Endothelial cell (in vitro differentiated cells): ENCODE data around the gene NHS. TPM values are rescaled to one million over a fixed set of nuclear protein-coding genes. Genes with fewer than 3 reads are reported as not detected.

Source experiments
- DNase-seq: peaks from one replicate; pipeline ENCODE4 v3.0.0; 2021; ENCODE audit warnings: low spot score
- H3K27ac Mint-ChIP-seq: one replicate; pipeline ENCODE4 v1.8.0; 2021; ENCODE audit warnings: mixed read lengths, inconsistent platforms; ENCODE audit not compliant: unreplicated experiment
- H3K27me3 Mint-ChIP-seq: one replicate; pipeline ENCODE4 v1.8.0; 2021; ENCODE audit warnings: mild to moderate bottlenecking, moderate library complexity, mixed read lengths, inconsistent platforms; ENCODE audit not compliant: unreplicated experiment
- H3K36me3 Mint-ChIP-seq: one replicate; pipeline ENCODE4 v1.8.0; 2021; ENCODE audit warnings: mild to moderate bottlenecking, low read depth, mixed read lengths, inconsistent platforms; ENCODE audit not compliant: unreplicated experiment
- H3K4me1 Mint-ChIP-seq: one replicate; pipeline ENCODE4 v1.8.0; 2021; ENCODE audit warnings: mild to moderate bottlenecking, mixed read lengths, inconsistent platforms; ENCODE audit not compliant: unreplicated experiment
- H3K4me3 Mint-ChIP-seq: one replicate; pipeline ENCODE4 v1.8.0; 2021; ENCODE audit warnings: mild to moderate bottlenecking, mixed read lengths, inconsistent platforms; ENCODE audit not compliant: unreplicated experiment
- H3K9me3 Mint-ChIP-seq: one replicate; pipeline ENCODE4 v1.8.0; 2021; ENCODE audit warnings: mixed read lengths, inconsistent platforms; ENCODE audit not compliant: unreplicated experiment
- CTCF ChIP-seq: fragments of 200-600 bp; sonication (generic); IDR thresholded peaks from one replicate; pipeline ENCODE4 v1.5.0; 2021; ENCODE audit warnings: antibody characterized with exemption; ENCODE audit not compliant: unreplicated experiment
- total RNA-seq: library from RNA; stranded (reverse); fragmentation: NEBNext Ultra II Directional; extraction: Animal tissue kit (Norgen Biotek cat#: 25700); gene quantifications from one replicate; pipeline ENCODE4 v1.2.1, GENCODE V29; 2021; ENCODE audit not compliant: unreplicated experiment

The NHS gene
- total RNA-seq, 1 donor from 2014 or later = 5.3 TPM

- no peaks in the 10 kb centered on the region for H3K36me3 Mint-ChIP-seq
- no peak for TF ChIP-seq CTCF
- peaks cover 2% of the 10 kb centered on the region for H3K4me1 Mint-ChIP-seq
- no peaks in the 10 kb centered on the region for H3K9me3 Mint-ChIP-seq
- no peak overlapping the region for H3K27ac Mint-ChIP-seq
- no peak overlapping the region for H3K4me3 Mint-ChIP-seq
- peaks cover 3% of the 10 kb centered on the region for H3K27me3 Mint-ChIP-seq
- DNase-seq = no peak
These were observed 221.7 kb downstream of the NHS start for GRCh38 chrX:17596546-17597205.

GRCh38 chrX:17597327-17597726 is 222.3 kb downstream of the NHS start:
- H3K4me3 Mint-ChIP-seq = no peak overlapping the region
- H3K9me3 Mint-ChIP-seq = no peaks in the 10 kb centered on the region
- peaks cover 2% of the 10 kb centered on the region for H3K4me1 Mint-ChIP-seq
- DNase-seq = no peak
- TF ChIP-seq CTCF = no peak
- peaks cover 3% of the 10 kb centered on the region for H3K27me3 Mint-ChIP-seq
- no peak overlapping the region for H3K27ac Mint-ChIP-seq
- H3K36me3 Mint-ChIP-seq = no peaks in the 10 kb centered on the region

DNA sequence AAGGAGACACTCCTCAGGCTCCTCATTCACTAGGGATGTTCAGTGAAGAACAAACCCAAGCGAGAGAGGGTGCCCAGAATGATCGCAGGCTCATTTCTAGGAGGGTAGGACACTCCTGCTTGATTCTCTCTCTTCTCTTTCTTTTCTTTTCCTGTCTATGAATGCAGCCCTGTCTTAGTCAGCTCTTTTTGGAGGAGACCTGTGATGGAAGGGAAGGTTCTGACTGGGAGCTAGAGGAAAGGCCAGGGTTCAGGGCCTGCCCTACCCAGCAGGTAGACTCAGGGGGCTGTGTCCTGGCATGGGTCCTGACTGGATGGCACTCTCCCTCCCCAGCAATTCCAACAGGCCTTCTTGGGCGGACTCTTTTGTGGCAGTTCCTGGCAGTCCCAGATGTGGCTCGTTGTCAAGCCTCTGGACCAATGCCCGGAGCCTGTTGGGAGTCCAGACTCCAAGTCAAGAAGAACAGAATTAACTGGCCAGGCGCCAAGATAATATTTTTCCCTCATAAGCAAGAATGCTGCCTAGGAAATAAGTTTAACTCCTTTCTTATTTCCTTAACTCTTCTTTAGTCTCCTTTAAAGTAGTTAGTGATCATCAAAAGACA is 222.9 kb downstream of the NHS start:
- no peaks in the 10 kb centered on the region for H3K9me3 Mint-ChIP-seq
- no peaks in the 10 kb centered on the region for H3K36me3 Mint-ChIP-seq
- no peak overlapping the region for H3K4me3 Mint-ChIP-seq
- no peak for DNase-seq
- H3K4me1 Mint-ChIP-seq = peaks cover 2% of the 10 kb centered on the region
- TF ChIP-seq CTCF = no peak
- H3K27me3 Mint-ChIP-seq = peaks cover 3% of the 10 kb centered on the region
- no peak overlapping the region for H3K27ac Mint-ChIP-seq

- Mint-ChIP-seq H3K27me3 (peaks cover 2% of the 10 kb centered on the region), H3K27ac (no peak overlapping the region), H3K4me3 (no peak overlapping the region), H3K9me3 (no peaks in the 10 kb centered on the region), H3K4me1 (peaks cover 2% of the 10 kb centered on the region), H3K36me3 (no peaks in the 10 kb centered on the region)
- no peak for DNase-seq
- TF ChIP-seq CTCF = no peak
These were observed 226.6 kb downstream of the NHS start for GRCh38 chrX:17601441-17602200.

DNA sequence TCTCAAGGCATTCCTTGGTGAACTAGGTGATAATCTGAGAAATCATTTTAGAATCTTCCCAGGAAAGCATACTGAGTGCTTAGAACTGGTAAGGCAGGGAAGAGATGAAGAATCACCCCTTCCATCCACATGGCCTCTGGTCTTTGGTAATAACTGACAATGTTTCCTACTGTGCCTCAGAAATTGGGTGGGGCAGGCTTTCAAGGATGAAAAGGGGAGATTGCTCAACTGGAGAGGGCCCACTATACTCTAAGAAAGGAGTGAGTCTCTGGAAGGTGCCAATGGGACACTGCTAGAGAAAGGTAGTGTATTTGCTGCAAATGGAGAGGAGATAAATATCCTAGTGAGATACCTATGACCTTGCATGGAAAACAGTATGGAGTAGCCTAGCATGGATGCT is 227.2 kb downstream of the NHS start:
- Mint-ChIP-seq H3K27me3 (peaks cover 2% of the 10 kb centered on the region), H3K4me3 (no peak overlapping the region), H3K9me3 (no peaks in the 10 kb centered on the region), H3K27ac (no peak overlapping the region), H3K4me1 (peaks cover 2% of the 10 kb centered on the region), H3K36me3 (no peaks in the 10 kb centered on the region)
- TF ChIP-seq CTCF = no peak
- DNase-seq = no peak
